Glutamatergic neuron (in vitro differentiated cells): Measurements from ENCODE around the gene ABCA13. TPM values are rescaled to one million over a fixed set of nuclear protein-coding genes. Genes with fewer than 3 reads are reported as not detected.

ENCODE experiments used
- DNase-seq: peaks from one replicate; pipeline ENCODE4 v3.0.0; 2022
- H3K27ac Mint-ChIP-seq: one replicate; pipeline ENCODE4 v1.8.0; 2020; ENCODE audit warnings: mild to moderate bottlenecking, mixed read lengths, inconsistent platforms; ENCODE audit not compliant: unreplicated experiment
- H3K27me3 Mint-ChIP-seq: one replicate; pipeline ENCODE4 v1.8.0; 2020; ENCODE audit warnings: mild to moderate bottlenecking, moderate library complexity, mixed read lengths, inconsistent platforms; ENCODE audit not compliant: unreplicated experiment
- H3K36me3 Mint-ChIP-seq: one replicate; pipeline ENCODE4 v1.8.0; 2020; ENCODE audit warnings: mild to moderate bottlenecking, mixed read lengths, inconsistent platforms; ENCODE audit not compliant: unreplicated experiment
- H3K4me1 Mint-ChIP-seq: one replicate; pipeline ENCODE4 v1.8.0; 2020; ENCODE audit warnings: mild to moderate bottlenecking, low read depth, mixed read lengths, inconsistent platforms; ENCODE audit not compliant: unreplicated experiment
- H3K4me3 Mint-ChIP-seq: one replicate; pipeline ENCODE4 v1.8.0; 2020; ENCODE audit warnings: mild to moderate bottlenecking, mixed read lengths, inconsistent platforms; ENCODE audit not compliant: unreplicated experiment
- H3K9me3 Mint-ChIP-seq: one replicate; pipeline ENCODE4 v1.8.0; 2020; ENCODE audit warnings: mild to moderate bottlenecking, moderate library complexity, mixed read lengths, inconsistent platforms; ENCODE audit not compliant: unreplicated experiment
- CTCF ChIP-seq: fragments of 200-600 bp; sonication (generic); IDR thresholded peaks from one replicate; pipeline ENCODE4 v1.5.0; 2021; ENCODE audit not compliant: partially characterized antibody, unreplicated experiment
- total RNA-seq: library from RNA; stranded (reverse); fragmentation: NEBNext Ultra II Directional; extraction: Animal tissue kit (Norgen Biotek cat#: 25700); gene quantifications from one replicate; pipeline ENCODE4 v1.2.1, GENCODE V29; 2021; ENCODE audit not compliant: unreplicated experiment

The ABCA13 gene
- total RNA-seq, 1 donor from 2014 or later, result 0.61 TPM

- TF ChIP-seq CTCF, result no peak
- DNase-seq, result no peak
- Mint-ChIP-seq H3K27me3 (peaks cover 2% of the 10 kb centered on the region), H3K36me3 (no peaks in the 10 kb centered on the region), H3K4me3 (no peak overlapping the region), H3K27ac (no peak overlapping the region), H3K9me3 (no peaks in the 10 kb centered on the region), H3K4me1 (no peaks in the 10 kb centered on the region)
These were observed 242.9 kb downstream of the ABCA13 start for GRCh38 chr7:48414011-48414732.

- Mint-ChIP-seq H3K36me3 (no peaks in the 10 kb centered on the region), H3K27ac (no peak overlapping the region), H3K4me1 (no peaks in the 10 kb centered on the region), H3K9me3 (no peaks in the 10 kb centered on the region), H3K27me3 (peaks cover 2% of the 10 kb centered on the region), H3K4me3 (no peak overlapping the region)
- TF ChIP-seq CTCF, result no peak
- no peak for DNase-seq
These were observed 245.2 kb downstream of the ABCA13 start for GRCh38 chr7:48416327-48416908.

GRCh38 chr7:48419401-48419800 is 248.1 kb downstream of the ABCA13 start:
- Mint-ChIP-seq H3K27ac (no peak overlapping the region), H3K9me3 (no peaks in the 10 kb centered on the region), H3K36me3 (no peaks in the 10 kb centered on the region), H3K27me3 (no peaks in the 10 kb centered on the region), H3K4me1 (no peaks in the 10 kb centered on the region), H3K4me3 (no peak overlapping the region)
- DNase-seq, result no peak
- TF ChIP-seq CTCF, result no peak

- Mint-ChIP-seq H3K4me1 (no peaks in the 10 kb centered on the region), H3K27ac (no peak overlapping the region), H3K9me3 (no peaks in the 10 kb centered on the region), H3K4me3 (no peak overlapping the region), H3K27me3 (no peaks in the 10 kb centered on the region), H3K36me3 (no peaks in the 10 kb centered on the region)
- TF ChIP-seq CTCF, result no peak
- no peak for DNase-seq
These were observed 248.9 kb downstream of the ABCA13 start for GRCh38 chr7:48420206-48420605.

- Mint-ChIP-seq H3K27me3 (no peaks in the 10 kb centered on the region), H3K4me1 (no peaks in the 10 kb centered on the region), H3K9me3 (no peaks in the 10 kb centered on the region), H3K36me3 (no peaks in the 10 kb centered on the region), H3K27ac (no peak overlapping the region), H3K4me3 (no peak overlapping the region)
- TF ChIP-seq CTCF, result peak; percentile 25
- DNase-seq, result no peak
These were observed 250.1 kb downstream of the ABCA13 start for GRCh38 chr7:48421357-48421756.
